ENCODE measurements around the gene PPP1R12C.

PPP1R12C gene

GRCh38 chr19:55041244-55041626 lies 76.2 kb downstream of the PPP1R12C start:
- TF ChIP-seq, protein P1, sequence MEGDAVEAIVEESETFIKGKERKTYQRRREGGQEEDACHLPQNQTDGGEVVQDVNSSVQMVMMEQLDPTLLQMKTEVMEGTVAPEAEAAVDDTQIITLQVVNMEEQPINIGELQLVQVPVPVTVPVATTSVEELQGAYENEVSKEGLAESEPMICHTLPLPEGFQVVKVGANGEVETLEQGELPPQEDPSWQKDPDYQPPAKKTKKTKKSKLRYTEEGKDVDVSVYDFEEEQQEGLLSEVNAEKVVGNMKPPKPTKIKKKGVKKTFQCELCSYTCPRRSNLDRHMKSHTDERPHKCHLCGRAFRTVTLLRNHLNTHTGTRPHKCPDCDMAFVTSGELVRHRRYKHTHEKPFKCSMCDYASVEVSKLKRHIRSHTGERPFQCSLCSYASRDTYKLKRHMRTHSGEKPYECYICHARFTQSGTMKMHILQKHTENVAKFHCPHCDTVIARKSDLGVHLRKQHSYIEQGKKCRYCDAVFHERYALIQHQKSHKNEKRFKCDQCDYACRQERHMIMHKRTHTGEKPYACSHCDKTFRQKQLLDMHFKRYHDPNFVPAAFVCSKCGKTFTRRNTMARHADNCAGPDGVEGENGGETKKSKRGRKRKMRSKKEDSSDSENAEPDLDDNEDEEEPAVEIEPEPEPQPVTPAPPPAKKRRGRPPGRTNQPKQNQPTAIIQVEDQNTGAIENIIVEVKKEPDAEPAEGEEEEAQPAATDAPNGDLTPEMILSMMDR (IDR thresholded peaks at IDR 0.05; ENCODE audit: low read depth, low read length) = no peak
- no peak overlapping the region for H3K4me3 ChIP-seq (replicated peaks in 1 of 2; ENCODE audit: low read depth in 2 of 2, low read length in 2 of 2)
- DNase-seq (ENCODE audit: low read depth in 2 of 2) = no peak
